Activated naive CD4-positive, alpha-beta T cell treated with anti-CD3 and anti-CD28 coated beads for 36 hours (primary cell): ENCODE results near the gene PARP3. TPM values are rescaled to one million over a fixed set of nuclear protein-coding genes. Genes with fewer than 3 reads are reported as not detected.
"Not testable (repeated sequence)": the region's sequence is repeated elsewhere in the genome, so short reads cannot be mapped to it uniquely, and the experiment has no call there.

Source experiments
- CTCF ChIA-PET: fragments of 350-600 bp; sonication (Branson Sonifier 250); formaldehyde crosslinking; loops from one replicate; lab custom pipeline; 2021; ENCODE audit warnings: antibody characterized with exemption; lab: Charles Lee
- DNase-seq: peaks from one replicate; pipeline ENCODE4 v3.0.0-alpha.2; 2020
- H3K27ac Mint-ChIP-seq: one replicate; pipeline ENCODE4 v1.8.0; 2021; ENCODE audit warnings: mild to moderate bottlenecking, mixed read lengths
- H3K27me3 Mint-ChIP-seq: one replicate; pipeline ENCODE4 v1.8.0; 2021; ENCODE audit warnings: low read depth, mixed read lengths
- H3K36me3 Mint-ChIP-seq: one replicate; pipeline ENCODE4 v1.8.0; 2021; ENCODE audit warnings: low read depth, mixed read lengths
- H3K4me1 Mint-ChIP-seq: one replicate; pipeline ENCODE4 v1.8.0; 2021; ENCODE audit warnings: low read depth, mixed read lengths
- H3K4me3 Mint-ChIP-seq: one replicate; pipeline ENCODE4 v1.8.0; 2021; ENCODE audit warnings: mild to moderate bottlenecking, moderate library complexity, mixed read lengths
- H3K9me3 Mint-ChIP-seq: one replicate; pipeline ENCODE4 v1.8.0; 2021; ENCODE audit warnings: mixed read lengths
- intact Hi-C: fragments of 100-400 bp; cut with micrococcal nuclease; formaldehyde crosslinking; loops from one replicate; pipeline ENCODE4 v1.15.1; 2023
- total RNA-seq, 2 experiments: library from RNA; stranded (reverse); gene quantifications; one replicate each; pipeline ENCODE4 v1.2.3, GENCODE V29; 2021

PARP3 gene
- total RNA-seq, 2 experiments from 2014 or later, result 10.0 to 11.1 TPM

GRCh38 chr3:51986010-51986947 lies 44.1 kb downstream of the PARP3 start:
- H3K4me1 Mint-ChIP-seq, result peaks cover 28% of the 10 kb centered on the region
- DNase-seq, result no peak
- CTCF ChIA-PET, result interaction anchor here (1.1 kb wide), 1 partner anchor 159 kb away, joined by 3 read pairs; no protein-coding TSS in a partner anchor
- no peak overlapping the region for H3K4me3 Mint-ChIP-seq
- peaks cover 4% of the 10 kb centered on the region for H3K36me3 Mint-ChIP-seq
- intact Hi-C loops, result no loop called here
- H3K9me3 Mint-ChIP-seq, result no peaks in the 10 kb centered on the region
- no peak overlapping the region for H3K27ac Mint-ChIP-seq
- H3K27me3 Mint-ChIP-seq, result no peaks in the 10 kb centered on the region

DNA sequence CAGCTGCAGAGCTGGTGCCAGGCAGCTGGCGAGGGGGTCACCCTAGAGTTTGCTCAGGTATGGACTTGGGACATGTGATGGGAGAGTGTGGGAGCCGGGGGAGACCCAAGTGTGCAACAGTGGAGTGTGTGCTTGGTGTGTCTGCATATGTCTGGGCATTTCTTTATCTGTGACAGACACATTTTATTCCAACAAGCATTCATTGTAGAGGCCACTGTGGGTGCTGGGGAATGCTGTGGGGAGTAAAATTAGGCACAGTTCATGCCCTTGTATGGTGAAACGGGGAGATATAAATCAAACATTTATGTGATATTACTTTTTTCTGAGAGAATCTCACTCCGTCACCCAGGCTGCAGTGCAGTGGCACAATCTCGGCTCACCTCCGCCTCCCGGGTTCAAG lies 45.4 kb downstream of the PARP3 start:
- CTCF ChIA-PET, result interaction anchor here (1.1 kb wide), 1 partner anchor 157 kb away, joined by 3 read pairs; no protein-coding TSS in a partner anchor
- H3K36me3 Mint-ChIP-seq, result peaks cover 13% of the 10 kb centered on the region
- H3K9me3 Mint-ChIP-seq, result no peaks in the 10 kb centered on the region
- intact Hi-C loops, result no loop called here
- H3K4me3 Mint-ChIP-seq, result no peak overlapping the region
- H3K27me3 Mint-ChIP-seq, result no peaks in the 10 kb centered on the region
- peaks cover 23% of the 10 kb centered on the region for H3K4me1 Mint-ChIP-seq
- no peak overlapping the region for H3K27ac Mint-ChIP-seq
- no peak for DNase-seq

GRCh38 chr3:51988286-51989146 lies 46.4 kb downstream of the PARP3 start:
- no peak overlapping the region for H3K4me3 Mint-ChIP-seq
- CTCF ChIA-PET, result no interaction called here
- H3K27ac Mint-ChIP-seq, result peak overlapping the region; percentile 24
- intact Hi-C loops, result no loop called here
- H3K9me3 Mint-ChIP-seq, result no peaks in the 10 kb centered on the region
- H3K27me3 Mint-ChIP-seq, result no peaks in the 10 kb centered on the region
- peaks cover 21% of the 10 kb centered on the region for H3K36me3 Mint-ChIP-seq
- peaks cover 25% of the 10 kb centered on the region for H3K4me1 Mint-ChIP-seq
- DNase-seq, result no peak

- Mint-ChIP-seq H3K36me3 (peaks cover 39% of the 10 kb centered on the region), H3K4me1 (peaks cover 26% of the 10 kb centered on the region)
- not testable (repeated sequence) for H3K4me3 Mint-ChIP-seq, H3K27me3 Mint-ChIP-seq, H3K9me3 Mint-ChIP-seq, H3K27ac Mint-ChIP-seq, DNase-seq
- CTCF ChIA-PET, result interaction anchor here (0.6 to 1.6 kb wide), 4 partner anchors 8 to 274 kb away, joined by 3 to 11 read pairs (median 4); partner anchors contain the start of gene ACY1
- intact Hi-C loops, result loop anchor here (10.0 kb wide), 1 partner anchor 694 kb away; the partner anchor contains the start of genes GNL3 and PBRM1
Measured at GRCh38 chr3:51990501-51990971, 48.4 kb downstream of the PARP3 start.

DNA sequence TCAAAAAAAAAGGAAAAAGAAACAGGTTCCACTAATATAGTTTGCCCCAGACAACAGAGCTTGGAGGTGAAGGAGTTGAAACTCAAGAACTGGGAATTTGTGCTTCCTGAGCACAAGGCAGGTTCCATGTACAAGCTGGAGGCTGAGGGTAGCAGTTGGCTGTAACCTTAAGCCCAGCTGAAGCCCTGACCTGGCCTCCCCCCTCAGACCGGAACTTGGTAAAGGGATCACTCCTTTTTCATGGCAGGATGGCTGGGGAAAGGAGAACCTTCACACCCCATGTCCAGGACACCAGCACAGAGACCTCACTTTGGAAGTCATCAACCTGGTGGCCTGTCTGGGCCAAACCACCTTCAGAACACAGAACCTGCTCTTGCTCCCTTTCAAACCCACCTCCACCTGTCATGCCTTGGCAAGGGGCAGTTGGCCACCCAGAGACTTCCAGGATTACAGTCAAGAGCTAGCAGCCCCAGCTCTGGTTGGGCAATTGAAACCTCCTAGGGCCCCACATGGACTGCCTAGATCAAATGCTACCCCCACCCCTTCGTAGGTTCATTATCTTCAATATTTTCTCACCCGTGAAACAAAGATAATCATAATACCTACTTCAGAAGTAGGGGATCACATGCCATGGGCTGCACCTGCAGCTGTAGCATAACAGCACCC lies 50.0 kb downstream of the PARP3 start:
- Mint-ChIP-seq H3K27me3 (no peaks in the 10 kb centered on the region), H3K4me1 (peaks cover 28% of the 10 kb centered on the region), H3K9me3 (no peaks in the 10 kb centered on the region), H3K27ac (peak overlapping the region; percentile 53), H3K36me3 (peaks cover 43% of the 10 kb centered on the region), H3K4me3 (peak overlapping the region; percentile 98)
- CTCF ChIA-PET, result interaction anchor here (0.7 to 1.7 kb wide), 5 partner anchors 9 to 152 kb away, joined by 3 to 11 read pairs (median 5); partner anchors contain the start of genes ABHD14A, ABHD14B and ACY1
- no peak for DNase-seq
- intact Hi-C loops, result loop anchor here (10.0 kb wide), 1 partner anchor 693 kb away; the partner anchor contains the start of genes GNL3 and PBRM1

DNA sequence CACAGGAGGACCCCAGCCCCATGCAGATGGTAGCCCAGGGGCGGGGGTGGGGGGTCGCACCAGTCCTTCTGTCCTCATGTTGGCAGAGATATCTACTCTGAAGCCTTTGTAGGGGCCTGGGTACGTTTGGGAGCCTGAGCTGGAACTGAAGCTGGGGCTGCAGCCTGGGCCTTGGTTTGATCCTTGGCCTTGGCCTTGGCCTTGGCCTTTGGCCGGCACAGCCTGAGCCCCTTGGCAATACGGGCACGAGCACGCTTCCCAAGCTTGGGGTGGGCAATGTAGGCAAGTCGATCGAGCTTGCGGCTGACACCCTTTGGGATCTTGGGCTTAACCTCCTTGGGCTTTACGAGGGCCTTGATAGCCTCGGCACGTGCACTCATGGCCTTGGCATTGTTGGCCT lies 51.5 kb downstream of the PARP3 start:
- Mint-ChIP-seq H3K27ac (peak overlapping the region; percentile 100), H3K36me3 (peaks cover 43% of the 10 kb centered on the region), H3K4me3 (peak overlapping the region; percentile 98), H3K4me1 (peaks cover 28% of the 10 kb centered on the region)
- intact Hi-C loops, result loop anchor here (1.0 to 10.0 kb wide), 3 partner anchors 46 to 691 kb away; partner anchors contain the start of genes GNL3, PBRM1 and POC1A
- CTCF ChIA-PET, result interaction anchor here (1.1 kb wide), 1 partner anchor 232 kb away, joined by 3 read pairs; the partner anchor contains the start of gene TLR9
- H3K9me3 Mint-ChIP-seq, H3K27me3 Mint-ChIP-seq, DNase-seq: not testable (repeated sequence)

DNA sequence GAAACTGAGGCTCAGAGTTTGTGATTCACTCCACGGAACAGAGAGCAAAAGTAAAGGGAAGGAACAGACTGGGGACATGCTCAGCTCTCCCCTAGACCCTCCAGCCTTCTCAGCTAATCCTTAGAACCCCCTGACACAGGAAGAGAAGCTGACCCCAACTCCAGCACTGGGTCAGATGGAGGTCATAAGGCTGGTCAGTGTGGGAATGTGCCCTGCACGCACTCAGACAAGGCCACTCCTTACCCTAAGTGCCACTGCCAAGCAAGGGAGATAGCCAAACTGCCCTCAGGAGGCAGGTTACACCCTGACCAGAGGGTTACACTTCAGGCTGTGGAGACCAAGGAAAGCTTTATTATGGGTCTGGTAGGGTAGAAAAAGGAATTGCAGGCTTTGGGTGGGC lies 52.4 kb downstream of the PARP3 start:
- Mint-ChIP-seq H3K4me1 (peaks cover 28% of the 10 kb centered on the region), H3K36me3 (peaks cover 43% of the 10 kb centered on the region), H3K27me3 (no peaks in the 10 kb centered on the region), H3K4me3 (peak overlapping the region; percentile 98), H3K27ac (peak overlapping the region; percentile 100), H3K9me3 (no peaks in the 10 kb centered on the region)
- no peak for DNase-seq
- CTCF ChIA-PET, result interaction anchor here (1.2 to 1.6 kb wide), 2 partner anchors 12 to 52 kb away, joined by 4 to 6 read pairs; partner anchors contain the start of genes ACY1, PARP3 and RRP9
- intact Hi-C loops, result loop anchor here (1.0 to 10.0 kb wide), 3 partner anchors 47 to 690 kb away; partner anchors contain the start of genes GNL3, PBRM1 and POC1A

GRCh38 chr3:51995346-51996163 lies 53.4 kb downstream of the PARP3 start, which contains the start of gene RPL29:
TSS of gene RPL29 (minus strand) at chr3:51995895. CDS start at chr3:51995461, 434 bp downstream.
- intact Hi-C loops, result loop anchor here (1.0 to 10.0 kb wide), 7 partner anchors 12 to 689 kb away; partner anchors contain the start of genes ABHD14B, ACY1, GNL3 and NISCH
- Mint-ChIP-seq H3K9me3 (no peaks in the 10 kb centered on the region), H3K36me3 (peaks cover 43% of the 10 kb centered on the region), H3K4me3 (peak within 1 kb of the TSS; percentile 98), H3K27ac (peak within 1 kb of the TSS; percentile 100), H3K4me1 (peaks cover 28% of the 10 kb centered on the region), H3K27me3 (no peaks in the 10 kb centered on the region)
- peak; percentile 96 for DNase-seq
- CTCF ChIA-PET, result interaction anchor here (1.2 to 1.8 kb wide), 4 partner anchors 13 to 54 kb away, joined by 4 to 6 read pairs (median 5); partner anchors contain the start of genes ABHD14B, ACY1, PARP3 and RRP9

GRCh38 chr3:51997172-51997571 lies 55.0 kb downstream of the PARP3 start:
- intact Hi-C loops, result loop anchor here (5.0 to 10.0 kb wide), 3 partner anchors 245 to 688 kb away; partner anchors contain the start of genes GNL3, NISCH and PBRM1
- no peak overlapping the region for H3K4me3 Mint-ChIP-seq
- CTCF ChIA-PET, result no interaction called here
- no peak overlapping the region for H3K27ac Mint-ChIP-seq
- H3K9me3 Mint-ChIP-seq, result no peaks in the 10 kb centered on the region
- peaks cover 24% of the 10 kb centered on the region for H3K4me1 Mint-ChIP-seq
- H3K27me3 Mint-ChIP-seq, result no peaks in the 10 kb centered on the region
- H3K36me3 Mint-ChIP-seq, result peaks cover 33% of the 10 kb centered on the region
- no peak for DNase-seq

GRCh38 chr3:51997935-51998596 lies 55.9 kb downstream of the PARP3 start:
- Mint-ChIP-seq H3K4me1 (peaks cover 16% of the 10 kb centered on the region), H3K27ac (no peak overlapping the region), H3K27me3 (no peaks in the 10 kb centered on the region), H3K9me3 (no peaks in the 10 kb centered on the region), H3K4me3 (no peak overlapping the region), H3K36me3 (peaks cover 26% of the 10 kb centered on the region)
- DNase-seq, result no peak
- intact Hi-C loops, result loop anchor here (5.0 to 10.0 kb wide), 3 partner anchors 244 to 687 kb away; partner anchors contain the start of genes GNL3, NISCH and PBRM1
- CTCF ChIA-PET, result interaction anchor here (0.5 to 1.6 kb wide), 5 partner anchors 55 to 641 kb away, joined by 3 to 7 read pairs (median 5); no protein-coding TSS in a partner anchor
